Measurements from ENCODE around the gene DUOXA1.

GRCh38 chr15:45118996-45119395, 10.7 kb downstream of the DUOXA1 start:
- TF ChIP-seq REST (IDR thresholded peaks at IDR 0.05; ENCODE audit: insufficient read depth in 1 of 2, low read depth in 2 of 2, low read length in 2 of 2): no peak
- TF ChIP-seq POLR2AphosphoS5 (IDR thresholded peaks at IDR 0.05; ENCODE audit: low read depth, low read length): no peak
- TF ChIP-seq TAF1 (IDR thresholded peaks at IDR 0.05; ENCODE audit: borderline replicate concordance, insufficient read depth, low read length): no peak
